Retinal pigment epithelial cell (primary cell): ENCODE measurements around the gene LIPC.

Source experiments
- DNase-seq: peaks from one replicate; pipeline ENCODE4 v3.0.0-alpha.2; 2010; ENCODE audit warnings: low read depth
- H3K4me3 ChIP-seq: 2 replicates; pipeline ENCODE4 v1.5.1; 2011; ENCODE audit warnings: mild to moderate bottlenecking, low read length, control low read depth, moderate library complexity
- CTCF ChIP-seq: conservative IDR thresholded peaks from 2 replicates; pipeline ENCODE4 v1.5.1; 2011; ENCODE audit warnings: low read depth, low read length, control low read depth, inconsistent platforms

LIPC gene

GRCh38 chr15:58444658-58445332 is 13.0 kb downstream of the LIPC start:
- H3K4me3 ChIP-seq = no peak overlapping the region
- TF ChIP-seq CTCF = no peak
- no peak for DNase-seq

- no peak for TF ChIP-seq CTCF
- no peak overlapping the region for H3K4me3 ChIP-seq
- DNase-seq = no peak
These were observed 14.1 kb downstream of the LIPC start for GRCh38 chr15:58445865-58446264.

DNA sequence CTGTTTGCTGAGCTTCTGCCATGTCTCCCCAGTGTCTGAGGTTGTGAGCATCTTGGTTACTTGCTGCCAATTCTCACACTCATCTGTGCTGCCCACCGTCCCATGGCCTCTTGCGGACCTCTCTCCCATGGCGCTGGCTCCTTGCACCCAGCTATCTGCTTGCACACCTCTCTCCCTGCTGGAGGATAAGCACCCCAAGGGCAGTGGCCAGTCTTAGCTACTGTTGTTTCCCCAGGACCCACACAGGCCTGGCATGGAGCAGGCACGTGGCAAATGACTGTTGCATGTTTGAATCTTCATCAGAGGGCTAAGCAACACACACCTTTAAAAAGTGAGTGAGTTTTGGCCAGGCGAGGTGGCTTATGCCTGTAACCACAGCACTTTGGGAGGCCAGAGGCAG is 14.7 kb downstream of the LIPC start:
- no peak for DNase-seq
- TF ChIP-seq CTCF = no peak
- no peak overlapping the region for H3K4me3 ChIP-seq

DNA sequence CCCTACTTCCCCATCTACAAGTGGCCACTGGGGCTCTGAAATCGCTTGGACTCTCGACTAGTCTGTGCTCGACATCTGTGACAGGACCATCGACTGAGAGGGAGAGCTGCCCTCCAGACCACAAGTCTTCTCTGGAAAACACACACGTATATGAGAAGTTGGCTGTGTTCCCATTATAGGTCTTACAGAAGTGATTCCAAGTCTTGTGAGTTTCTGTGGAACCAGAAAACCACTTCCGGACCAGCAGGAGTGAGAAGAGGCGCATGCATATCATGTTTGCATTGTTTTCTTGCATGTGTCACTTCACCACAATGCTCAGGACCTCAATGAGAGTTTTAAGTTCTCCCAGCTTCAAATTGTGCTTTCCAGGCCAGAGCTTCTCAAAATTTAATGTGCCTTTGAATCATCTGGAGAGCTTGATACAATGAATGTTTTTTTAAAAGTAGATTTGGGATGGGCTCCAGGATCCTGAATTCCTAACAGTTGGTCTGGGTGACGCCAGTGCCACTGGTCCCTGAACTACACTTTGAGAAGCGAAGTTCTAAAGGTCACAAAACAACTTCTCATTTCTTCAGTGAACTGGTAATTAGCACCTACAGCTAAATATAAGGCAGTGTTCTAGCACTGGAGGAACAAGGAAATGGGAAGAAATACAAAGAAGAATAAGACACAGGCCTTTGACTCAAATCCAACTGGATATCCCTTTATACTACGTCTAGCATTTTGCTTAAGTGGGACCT is 15.7 kb downstream of the LIPC start:
- TF ChIP-seq CTCF = no peak
- no peak overlapping the region for H3K4me3 ChIP-seq
- peak; percentile 89 for DNase-seq

DNA sequence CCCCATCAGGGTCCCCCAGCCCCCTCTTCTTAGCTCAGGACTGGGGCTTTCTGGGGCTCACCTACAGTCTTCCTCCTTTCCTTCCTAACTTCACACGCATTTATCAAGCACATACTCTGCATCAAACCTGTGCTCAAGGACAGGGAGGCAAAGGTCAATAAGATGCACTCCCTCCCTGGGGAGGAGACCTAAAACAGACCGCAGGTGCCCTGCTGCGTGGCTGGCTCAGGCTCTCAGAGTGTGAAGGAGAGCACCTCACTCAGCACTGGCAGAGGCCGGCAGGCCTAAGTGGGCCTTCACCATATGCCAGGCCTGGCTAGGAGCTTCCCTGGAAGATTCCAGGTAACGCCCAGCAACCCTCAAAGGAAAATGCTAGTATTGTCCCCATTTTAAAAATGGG is 16.5 kb downstream of the LIPC start:
- DNase-seq = no peak
- H3K4me3 ChIP-seq = no peak overlapping the region
- TF ChIP-seq CTCF = no peak

DNA sequence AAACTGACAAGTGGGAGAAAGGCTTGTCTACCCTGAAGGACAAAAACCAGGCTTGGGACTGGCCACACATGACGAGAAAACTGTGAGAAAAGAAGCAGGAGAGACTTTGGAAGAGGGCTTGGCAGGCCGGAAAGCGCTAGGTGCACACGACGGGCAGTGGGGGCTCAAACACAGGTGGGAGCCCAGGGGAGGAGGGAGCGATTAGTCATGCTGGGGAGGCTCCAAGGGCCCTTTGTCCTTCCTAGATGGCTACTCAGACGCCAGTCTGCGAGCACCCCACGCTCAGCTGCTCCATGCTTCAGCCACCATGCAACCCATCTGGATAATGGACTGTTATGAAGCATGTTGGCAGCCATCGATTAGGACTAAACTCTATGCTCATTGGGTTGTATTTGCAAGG is 17.1 kb downstream of the LIPC start:
- H3K4me3 ChIP-seq = no peak overlapping the region
- DNase-seq = no peak
- TF ChIP-seq CTCF = no peak

DNA sequence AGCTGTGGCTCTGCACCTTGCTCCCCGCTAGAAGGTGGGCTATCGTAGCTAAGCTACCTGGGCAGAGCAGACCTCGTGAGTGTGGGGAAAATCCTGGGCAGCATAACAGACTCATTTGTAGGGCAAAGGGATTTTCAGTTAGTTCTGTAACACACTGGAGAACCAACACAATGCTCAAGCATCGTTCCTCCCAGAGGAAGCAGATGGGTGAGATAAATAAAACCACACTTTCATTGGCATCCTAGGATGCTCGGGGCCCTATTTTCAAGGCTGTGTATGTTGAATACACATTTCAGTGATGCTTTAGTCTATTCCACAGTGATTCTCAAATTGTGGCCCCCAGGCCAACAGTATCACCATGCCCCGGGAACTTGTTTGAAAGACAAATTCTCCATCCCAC is 20.0 kb downstream of the LIPC start:
- no peak for TF ChIP-seq CTCF
- no peak for DNase-seq
- H3K4me3 ChIP-seq = no peak overlapping the region
